ENCODE results near the gene LSM14A. TPM values are rescaled to one million over a fixed set of nuclear protein-coding genes. Genes with fewer than 3 reads are reported as not detected.
"Not testable (repeated sequence)": the region's sequence is repeated elsewhere in the genome, so short reads cannot be mapped to it uniquely, and the experiment has no call there.

LSM14A gene
- total RNA-seq, 1 donor from 2014 or later: 76.9 TPM

GRCh38 chr19:34165295-34165738 lies 7.0 kb upstream of the LSM14A start:
- no peak for DNase-seq (ENCODE audit: low read depth)
- no peak for TF ChIP-seq CTCF (conservative IDR thresholded peaks at IDR 0.05; ENCODE audit: low read depth, low read length)
- H3K4me3 ChIP-seq (ENCODE audit: low read depth, low read length): no peak overlapping the region

DNA sequence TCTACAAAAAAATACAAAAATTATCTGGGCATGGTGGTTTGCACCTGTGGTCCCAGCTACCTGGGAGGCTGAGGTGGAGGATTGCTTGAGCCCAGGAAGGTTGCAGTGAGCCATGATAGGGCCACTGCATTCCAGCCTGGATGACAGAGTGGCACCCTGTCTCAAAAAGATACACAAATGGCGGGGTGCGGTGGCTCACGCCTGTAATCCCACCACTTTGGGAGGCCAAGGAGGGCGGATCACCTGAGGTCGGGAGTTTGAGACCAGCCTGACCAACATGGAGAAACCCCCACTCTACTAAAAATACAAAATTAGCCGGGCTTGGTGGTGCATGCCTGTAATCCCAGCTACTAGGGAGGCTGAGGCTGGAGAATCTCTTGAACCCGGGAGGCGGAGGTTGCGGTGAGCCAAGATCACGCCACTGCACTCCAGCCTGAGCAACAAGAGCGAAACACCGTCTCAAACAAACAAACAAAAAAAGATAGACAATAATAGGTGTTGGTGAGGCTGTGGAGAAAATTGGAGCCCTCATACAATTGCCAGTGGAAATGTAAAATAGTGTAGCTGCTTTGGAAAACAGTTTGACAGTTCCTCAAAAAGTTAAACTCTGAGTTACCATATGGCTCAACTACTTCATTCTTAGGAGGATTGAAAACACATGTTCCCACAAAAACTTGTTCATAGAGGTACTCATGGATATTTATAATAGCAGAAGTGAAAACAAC lies 2.7 kb upstream of the LSM14A start:
- not testable (repeated sequence) for H3K4me3 ChIP-seq (ENCODE audit: low read depth, low read length); DNase-seq (ENCODE audit: low read depth)

GRCh38 chr19:34171539-34171876 lies 796 bp upstream of the LSM14A start:
- peak overlapping the region; percentile 87 for H3K4me3 ChIP-seq (ENCODE audit: low read depth, low read length)
- DNase-seq (ENCODE audit: low read depth): no peak
- no peak for TF ChIP-seq CTCF (conservative IDR thresholded peaks at IDR 0.05; ENCODE audit: low read depth, low read length)

GRCh38 chr19:34172661-34173192 lies 423 bp downstream of the LSM14A start:
- peak overlapping the region; percentile 87 for H3K4me3 ChIP-seq (ENCODE audit: low read depth, low read length)
- no peak for DNase-seq (ENCODE audit: low read depth)
- TF ChIP-seq CTCF (conservative IDR thresholded peaks at IDR 0.05; ENCODE audit: low read depth, low read length): no peak

- no peak for TF ChIP-seq CTCF (conservative IDR thresholded peaks at IDR 0.05; ENCODE audit: low read depth, low read length)
- DNase-seq (ENCODE audit: low read depth): peak; percentile 75
- peak overlapping the region; percentile 87 for H3K4me3 ChIP-seq (ENCODE audit: low read depth, low read length)
Observed at GRCh38 chr19:34173193-34173956, 1.1 kb downstream of the LSM14A start.

DNA sequence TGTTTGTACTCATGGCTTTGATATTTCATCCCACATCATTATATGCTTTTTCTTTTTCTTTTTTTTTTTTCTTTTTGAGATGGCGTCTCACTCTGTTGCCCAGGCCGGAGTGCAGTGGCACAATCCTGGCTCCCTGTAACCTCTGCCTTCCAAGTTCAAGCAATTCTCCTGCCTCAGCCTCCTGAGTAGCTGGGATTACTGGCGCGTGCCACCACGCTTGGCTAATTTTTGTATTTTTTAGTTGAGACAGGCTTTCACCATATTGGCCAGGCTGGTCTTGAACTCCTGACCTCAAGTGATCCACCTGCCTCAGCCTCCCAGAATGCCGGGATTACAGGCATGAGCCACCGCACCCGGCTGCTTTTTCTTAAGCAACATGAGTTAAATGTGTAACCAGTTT lies 2.9 kb downstream of the LSM14A start:
- H3K4me3 ChIP-seq (ENCODE audit: low read depth, low read length): peak overlapping the region; percentile 1
- not testable (repeated sequence) for DNase-seq (ENCODE audit: low read depth)

DNA sequence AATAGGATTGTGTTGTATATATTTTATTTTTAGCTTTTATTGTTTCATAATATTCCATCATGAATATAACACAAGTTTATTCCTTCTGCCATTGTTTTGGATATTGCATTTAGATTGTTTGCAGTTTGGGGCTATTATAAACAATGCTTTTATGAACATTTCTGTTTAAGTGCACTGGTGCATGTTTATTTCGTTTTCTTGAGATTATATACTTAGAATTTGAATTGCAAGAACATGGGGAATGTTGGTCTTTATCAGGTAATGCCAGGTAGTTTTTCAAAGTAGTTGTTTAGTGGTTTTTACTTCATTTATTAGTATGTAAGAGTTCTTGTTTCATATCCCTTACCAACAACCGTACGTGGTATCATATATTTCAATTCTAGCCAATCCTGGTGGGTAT lies 4.3 kb downstream of the LSM14A start:
- TF ChIP-seq CTCF (conservative IDR thresholded peaks at IDR 0.05; ENCODE audit: low read depth, low read length): no peak
- H3K4me3 ChIP-seq (ENCODE audit: low read depth, low read length): no peak overlapping the region
- DNase-seq (ENCODE audit: low read depth): no peak

DNA sequence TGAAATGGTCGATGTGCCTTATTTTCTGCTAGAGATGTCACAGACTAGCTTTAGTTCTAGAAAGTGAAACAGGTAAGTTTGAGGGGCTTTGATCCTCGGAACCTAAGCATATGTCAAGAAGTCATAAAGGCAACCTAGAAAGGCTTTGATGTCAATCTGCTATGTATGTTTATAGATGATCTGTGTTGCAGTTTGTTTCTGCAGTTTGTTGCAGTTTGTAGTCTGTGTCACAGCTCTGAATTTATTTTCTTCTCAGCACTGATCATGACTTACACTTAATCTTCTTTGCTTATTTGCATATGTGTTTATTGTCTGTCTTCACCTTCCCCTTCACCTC lies 5.9 kb downstream of the LSM14A start:
- DNase-seq (ENCODE audit: low read depth): no peak
- TF ChIP-seq CTCF (conservative IDR thresholded peaks at IDR 0.05; ENCODE audit: low read depth, low read length): no peak
- peak overlapping the region; percentile 18 for H3K4me3 ChIP-seq (ENCODE audit: low read depth, low read length)
